Sigmoid colon (tissue), 7 donors: Measurements from ENCODE around the gene PHF20. TPM values are rescaled to one million over a fixed set of nuclear protein-coding genes. Genes with fewer than 3 reads are reported as not detected.

ENCODE experiments used
- DNase-seq: peaks from one replicate; pipeline ENCODE4 v3.0.0-alpha.2; 2019
- H3K27ac ChIP-seq, 4 donors: fragments of 200-600 bp; sonication (generic); one replicate each; pipeline ENCODE4 v1.5.1; 2016 to 2019; ENCODE audit warnings: mild to moderate bottlenecking in 1 of 4
- H3K27me3 ChIP-seq, 3 donors: fragments of 200-600 bp; sonication (generic); one replicate each; pipeline ENCODE4 v1.5.1; 2019; ENCODE audit warnings: mild to moderate bottlenecking in 1 of 3
- H3K36me3 ChIP-seq, 4 donors: fragments of 200-600 bp; sonication (generic); one replicate each; pipeline ENCODE4 v1.5.1; 2016 to 2019
- H3K4me1 ChIP-seq, 4 donors: fragments of 200-600 bp; sonication (generic); one replicate each; pipeline ENCODE4 v1.5.1; 2017 to 2019
- H3K4me3 ChIP-seq, 4 donors: fragments of 200-600 bp; sonication (generic); one replicate each; pipeline ENCODE4 v1.5.1; 2017 to 2019; ENCODE audit warnings: mild to moderate bottlenecking in 2 of 4, moderate library complexity in 1 of 4
- H3K9me3 ChIP-seq, 4 donors: fragments of 200-600 bp in 3 of 4; sonication (generic) in 3 of 4; one replicate each; pipeline versions ENCODE4 v1.5.1 to v1.6.1; 2013 to 2019
- CTCF ChIP-seq, 4 experiments: fragments of 450-650 bp in 3 of 4; fragments of 200-600 bp in 1 of 4; IDR thresholded peaks; one replicate each; pipeline ENCODE4 v1.5.1; 2016 to 2019; ENCODE audit warnings: antibody characterized with exemption in 4 of 4, mild to moderate bottlenecking in 3 of 4, moderate library complexity in 2 of 4
- EP300 ChIP-seq, 4 donors: sonication (generic); formaldehyde crosslinking; IDR thresholded peaks; one replicate each; pipeline ENCODE4 v1.6.1; 2017; ENCODE audit warnings: antibody characterized with exemption in 4 of 4
- POLR2A ChIP-seq, 2 donors: fragments of 450-650 bp; IDR thresholded peaks; one replicate each; pipeline ENCODE4 v1.6.1; 2016; ENCODE audit warnings: antibody characterized with exemption in 2 of 2, mild to moderate bottlenecking in 2 of 2, moderate library complexity in 2 of 2
- POLR2AphosphoS5 ChIP-seq, 4 donors: sonication (generic); formaldehyde crosslinking; IDR thresholded peaks; one replicate each; pipeline ENCODE4 v1.6.1; 2017; ENCODE audit warnings: antibody characterized with exemption in 4 of 4
- WGBS, 2 donors: extraction: QIAGEN DNeasy Blood & Tissue Kit; methylation state at CpG; one replicate each; pipeline ENCODE4 v1.1.7; 2013; 5-methylcytosine and 5-hydroxymethylcytosine counted together
- intact Hi-C: fragments of 100-400 bp; cut with DNase I; formaldehyde crosslinking; loops from one replicate; pipeline ENCODE4 v1.15.1; 2023
- polyA plus RNA-seq, 3 donors: library from polyadenylated mRNA; stranded (reverse); fragments of 200-250 nt; gene quantifications; one replicate each; pipeline ENCODE4 v1.2.3, GENCODE V29; 2013
- total RNA-seq, 4 donors: library from RNA; depleted of rRNA; stranded (reverse); fragments of >200 nt; gene quantifications; one replicate each; pipeline ENCODE4 v1.1.0, GENCODE V29; 2016
- donor health status: healthy with polysubstance abuse.
- donor health status: Bipolar disorder and iron deficiency.
- donor health status: healthy.

PHF20 gene
- total and polyA plus RNA-seq, 7 donors = 10.8 to 49.7 (median 41.0) TPM

- no peak for TF ChIP-seq POLR2A (IDR thresholded peaks at IDR 0.05)
- no peak for TF ChIP-seq CTCF (IDR thresholded peaks at IDR 0.05)
- TF ChIP-seq POLR2AphosphoS5 (IDR thresholded peaks at IDR 0.05) = no peak
- TF ChIP-seq EP300 (IDR thresholded peaks at IDR 0.05) = no peak
- H3K9me3 ChIP-seq = no peaks in the 10 kb centered on the region
- H3K4me3 ChIP-seq = no peak overlapping the region
- H3K36me3 ChIP-seq = peaks cover 0 to 35% (median 25%) of the 10 kb centered on the region in 4 donors
- no peak for DNase-seq
- intact Hi-C loops = no loop called here
- H3K27ac ChIP-seq = no peak overlapping the region
- WGBS, 2 donors = 94 to 98% methylated on average over 1 of the region's 1 CpG
- H3K27me3 ChIP-seq = no peaks in the 10 kb centered on the region
- no peaks in the 10 kb centered on the region for H3K4me1 ChIP-seq
These were observed 138.0 kb downstream of the PHF20 start for GRCh38 chr20:35909796-35910195.

- H3K9me3 ChIP-seq = no peaks in the 10 kb centered on the region
- no peak overlapping the region for H3K4me3 ChIP-seq
- no peak for DNase-seq
- no peak overlapping the region for H3K27ac ChIP-seq
- no peaks in the 10 kb centered on the region for H3K27me3 ChIP-seq
- intact Hi-C loops = no loop called here
- WGBS, 2 donors = 94 to 95% methylated on average over 3 of the region's 3 CpGs
- H3K4me1 ChIP-seq = no peaks in the 10 kb centered on the region
- H3K36me3 ChIP-seq = peaks cover 0 to 39% (median 25%) of the 10 kb centered on the region in 4 donors
- TF ChIP-seq EP300 (IDR thresholded peaks at IDR 0.05) = no peak
- TF ChIP-seq POLR2A (IDR thresholded peaks at IDR 0.05) = no peak
- TF ChIP-seq POLR2AphosphoS5 (IDR thresholded peaks at IDR 0.05) = no peak
- no peak for TF ChIP-seq CTCF (IDR thresholded peaks at IDR 0.05)
These were observed 138.4 kb downstream of the PHF20 start for GRCh38 chr20:35910254-35910653.

DNA sequence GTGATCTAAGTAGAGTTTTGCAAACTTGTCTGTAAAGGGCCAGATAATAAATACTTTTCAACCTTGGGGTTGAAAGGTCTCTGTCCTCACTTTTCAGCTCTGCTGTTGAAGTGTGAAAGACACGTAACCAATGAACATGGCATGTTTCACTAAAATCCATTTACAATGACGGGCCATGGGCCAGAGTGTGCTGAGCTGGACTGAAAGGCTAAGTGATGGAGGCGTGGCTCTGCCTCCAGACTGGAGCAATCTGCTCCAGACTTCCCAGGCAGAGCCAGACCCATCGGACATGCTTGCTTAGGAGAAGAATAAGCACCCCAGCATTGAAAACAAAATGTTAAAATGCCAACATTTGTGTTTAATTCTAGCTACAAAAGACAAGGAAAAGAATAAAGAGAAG is 141.1 kb downstream of the PHF20 start:
- H3K9me3 ChIP-seq = no peaks in the 10 kb centered on the region
- TF ChIP-seq CTCF (IDR thresholded peaks at IDR 0.05) = no peak
- no peak for TF ChIP-seq EP300 (IDR thresholded peaks at IDR 0.05)
- TF ChIP-seq POLR2A (IDR thresholded peaks at IDR 0.05) = no peak
- no peak for TF ChIP-seq POLR2AphosphoS5 (IDR thresholded peaks at IDR 0.05)
- intact Hi-C loops = no loop called here
- H3K36me3 ChIP-seq = peaks cover 5 to 61% (median 38%) of the 10 kb centered on the region in 4 donors
- WGBS, 2 donors = 91% methylated on average over 4 of the region's 4 CpGs
- H3K4me3 ChIP-seq = no peak overlapping the region
- DNase-seq = no peak
- H3K27me3 ChIP-seq = no peaks in the 10 kb centered on the region
- H3K27ac ChIP-seq = no peak overlapping the region
- no peaks in the 10 kb centered on the region for H3K4me1 ChIP-seq

- Histone ChIP-seq H3K27ac (no peak overlapping the region), H3K36me3 (peaks cover 5 to 92% (median 39%) of the 10 kb centered on the region in 4 donors), H3K4me3 (no peak overlapping the region), H3K9me3 (no peaks in the 10 kb centered on the region), H3K27me3 (no peaks in the 10 kb centered on the region), H3K4me1 (no peaks in the 10 kb centered on the region)
- TF ChIP-seq POLR2AphosphoS5 (IDR thresholded peaks at IDR 0.05) (no peak), EP300 (IDR thresholded peaks at IDR 0.05) (no peak), POLR2A (IDR thresholded peaks at IDR 0.05) (no peak), CTCF (IDR thresholded peaks at IDR 0.05) (no peak)
- DNase-seq = no peak
- 55 to 62% methylated on average over 3 of the region's 3 CpGs for WGBS, 2 donors
- intact Hi-C loops = no loop called here
These were observed 145.3 kb downstream of the PHF20 start for GRCh38 chr20:35917077-35917476.

DNA sequence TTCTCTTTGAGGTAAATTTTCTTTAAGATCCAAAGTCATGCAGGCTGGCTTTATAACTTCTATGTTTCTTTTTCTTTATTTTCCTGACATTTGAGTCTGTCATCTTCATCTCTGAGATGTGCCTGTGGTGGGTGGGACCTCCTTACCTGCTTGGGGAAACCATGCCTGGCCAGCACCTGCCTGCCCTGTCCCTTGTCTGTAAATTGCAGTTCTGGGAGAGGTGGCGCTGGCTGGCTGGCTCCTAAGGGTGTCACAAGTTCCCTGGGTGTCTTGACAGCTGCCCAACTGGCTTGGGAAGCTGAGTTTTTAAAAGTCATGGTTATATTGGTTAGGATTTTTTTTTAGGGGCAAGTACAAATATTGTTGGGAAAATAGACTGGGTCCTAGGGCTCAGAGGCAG is 146.2 kb downstream of the PHF20 start:
- intact Hi-C loops = no loop called here
- Histone ChIP-seq H3K36me3 (peaks cover 5 to 86% (median 37%) of the 10 kb centered on the region in 4 donors), H3K4me3 (no peak overlapping the region), H3K9me3 (no peaks in the 10 kb centered on the region), H3K27me3 (no peaks in the 10 kb centered on the region), H3K27ac (no peak overlapping the region), H3K4me1 (no peaks in the 10 kb centered on the region)
- 97 to 99% methylated on average over 1 of the region's 1 CpG for WGBS, 2 donors
- TF ChIP-seq POLR2AphosphoS5 (IDR thresholded peaks at IDR 0.05) = no peak
- TF ChIP-seq EP300 (IDR thresholded peaks at IDR 0.05) = no peak
- TF ChIP-seq CTCF (IDR thresholded peaks at IDR 0.05) = no peak
- TF ChIP-seq POLR2A (IDR thresholded peaks at IDR 0.05) = no peak
- no peak for DNase-seq
